H9 (cell line): ENCODE results near the gene ZNF319. TPM values are rescaled to one million over a fixed set of nuclear protein-coding genes. Genes with fewer than 3 reads are reported as not detected.

Source experiments
- DNase-seq: peaks from one replicate; pipeline ENCODE4 v3.0.0-alpha.2; 2017
- H2AFZ ChIP-seq: one replicate; pipeline ENCODE4 v1.6.1; 2013; ENCODE audit warnings: mild to moderate bottlenecking, low read length, control low read depth, moderate library complexity
- H2AK5ac ChIP-seq: 2 replicates; pipeline ENCODE4 v1.6.1; 2013; ENCODE audit warnings: low read length, control low read depth, mixed read lengths; ENCODE audit not compliant: insufficient read length
- H2BK120ac ChIP-seq: one replicate; pipeline ENCODE4 v1.6.1; 2013; ENCODE audit warnings: low read depth, mild to moderate bottlenecking, low read length, control low read depth, inconsistent platforms; ENCODE audit not compliant: poor library complexity, severe bottlenecking
- H2BK12ac ChIP-seq: 2 replicates; pipeline ENCODE4 v1.6.1; 2013; ENCODE audit warnings: low read length, control low read depth, mixed read lengths, low read depth; ENCODE audit not compliant: insufficient read length
- H2BK15ac ChIP-seq: 2 replicates; pipeline ENCODE4 v1.6.1; 2013; ENCODE audit warnings: low read depth, low read length, control low read depth
- H2BK20ac ChIP-seq: one replicate; pipeline ENCODE4 v1.6.1; 2013; ENCODE audit warnings: low read depth, mild to moderate bottlenecking, low read length, control low read depth, inconsistent platforms; ENCODE audit not compliant: poor library complexity, severe bottlenecking
- H2BK5ac ChIP-seq: 2 replicates; pipeline ENCODE4 v1.6.1; 2013; ENCODE audit warnings: low read length, control low read depth, mixed read lengths; ENCODE audit not compliant: insufficient read length
- H3K14ac ChIP-seq: 2 replicates; pipeline ENCODE4 v1.6.1; 2013; ENCODE audit warnings: low read length, control low read depth; ENCODE audit not compliant: insufficient read depth
- H3K18ac ChIP-seq: 2 replicates; pipeline ENCODE4 v1.6.1; 2013; ENCODE audit warnings: low read depth, mild to moderate bottlenecking, mixed read lengths, low read length, control low read depth; ENCODE audit not compliant: insufficient read length
- H3K23ac ChIP-seq: 2 replicates; pipeline ENCODE4 v1.6.1; 2013; ENCODE audit warnings: low read length, control low read depth, mixed read lengths, low read depth; ENCODE audit not compliant: insufficient read length
- H3K23me2 ChIP-seq: 2 replicates; pipeline ENCODE4 v1.6.1; 2013; ENCODE audit warnings: low read depth, mild to moderate bottlenecking, mixed read lengths, low read length, control low read depth; ENCODE audit not compliant: insufficient read length, poor library complexity, severe bottlenecking
- H3K27ac ChIP-seq: 2 replicates; pipeline ENCODE4 v1.5.1; 2013; ENCODE audit warnings: low read length, control low read depth, mixed read lengths, low read depth; ENCODE audit not compliant: insufficient read length
- H3K27me3 ChIP-seq: 2 replicates; pipeline ENCODE4 v1.6.1; 2013; ENCODE audit warnings: low read length, control low read depth, inconsistent platforms; ENCODE audit not compliant: insufficient read depth
- H3K4ac ChIP-seq: 2 replicates; pipeline ENCODE4 v1.6.1; 2013; ENCODE audit warnings: low read depth, mild to moderate bottlenecking, control low read depth, inconsistent platforms, low read length, moderate library complexity
- H3K4me1 ChIP-seq: 2 replicates; pipeline ENCODE4 v1.6.1; 2013; ENCODE audit warnings: low read length, control low read depth, inconsistent platforms; ENCODE audit not compliant: insufficient read depth
- H3K4me2 ChIP-seq: 2 replicates; pipeline ENCODE4 v1.6.1; 2013; ENCODE audit warnings: low read length, control low read depth, mixed read lengths; ENCODE audit not compliant: insufficient read length, insufficient read depth
- H3K56ac ChIP-seq: 2 replicates; pipeline ENCODE4 v1.6.1; 2013; ENCODE audit warnings: low read depth, mild to moderate bottlenecking, mixed read lengths, low read length, control low read depth; ENCODE audit not compliant: insufficient read length
- H3K79me1 ChIP-seq: 2 replicates; pipeline ENCODE4 v1.6.1; 2013; ENCODE audit warnings: low read depth, mild to moderate bottlenecking, moderate library complexity, low read length, control low read depth, inconsistent platforms; ENCODE audit not compliant: insufficient read depth, poor library complexity, severe bottlenecking
- H3K79me2 ChIP-seq: 2 replicates; pipeline ENCODE4 v1.6.1; 2013; ENCODE audit warnings: low read length, control low read depth, inconsistent platforms; ENCODE audit not compliant: insufficient read depth
- H3K9ac ChIP-seq: 2 replicates; pipeline ENCODE4 v1.6.1; 2013; ENCODE audit warnings: low read length, control low read depth, mixed read lengths; ENCODE audit not compliant: insufficient read length; ENCODE audit errors: extremely low read depth
- H3K9me3 ChIP-seq: one replicate; pipeline ENCODE4 v1.6.1; 2013; ENCODE audit warnings: low read depth, low read length, inconsistent platforms; ENCODE audit not compliant: control insufficient read depth
- H3T11ph ChIP-seq: one replicate; pipeline ENCODE4 v1.6.1; 2013; ENCODE audit warnings: mild to moderate bottlenecking, low read length, control low read depth, inconsistent platforms
- H4K20me1 ChIP-seq: one replicate; pipeline ENCODE4 v1.6.1; 2013; ENCODE audit not compliant: control insufficient read depth, insufficient read length, insufficient read depth
- H4K5ac ChIP-seq: 2 replicates; pipeline ENCODE4 v1.6.1; 2013; ENCODE audit warnings: low read depth, mild to moderate bottlenecking, mixed read lengths, low read length, control low read depth; ENCODE audit not compliant: insufficient read length
- H4K8ac ChIP-seq: replicated peaks from 2 replicates; pipeline ENCODE4 v1.6.1; 2013; ENCODE audit warnings: low read length, control low read depth, mixed read lengths, low read depth; ENCODE audit not compliant: insufficient read length
- H4K91ac ChIP-seq: 2 replicates; pipeline ENCODE4 v1.6.1; 2013; ENCODE audit warnings: low read depth, mild to moderate bottlenecking, moderate library complexity, mixed read lengths, low read length, control low read depth; ENCODE audit not compliant: insufficient read length
- H3K27ac Mint-ChIP-seq, 3 experiments: 2 replicates in 2 of 3; 3 replicates in 1 of 3; pipeline ENCODE4 v1.8.0; 2020 to 2021; ENCODE audit warnings: mixed read lengths in 3 of 3, mild to moderate bottlenecking in 1 of 3, moderate library complexity in 1 of 3
- H3K27me3 Mint-ChIP-seq: 2 replicates; pipeline ENCODE4 v1.8.0; 2021; ENCODE audit warnings: low read depth, mild to moderate bottlenecking, moderate library complexity, mixed read lengths
- H3K36me3 Mint-ChIP-seq, 3 experiments: 2 replicates in 2 of 3; 3 replicates in 1 of 3; pipeline ENCODE4 v1.8.0; 2020 to 2021; ENCODE audit warnings: low read depth in 3 of 3, mixed read lengths in 3 of 3; ENCODE audit not compliant: insufficient read depth in 1 of 3
- H3K4me1 Mint-ChIP-seq, 2 experiments: 2 replicates each; pipeline ENCODE4 v1.8.0; 2020; ENCODE audit warnings: mixed read lengths in 2 of 2
- H3K4me3 Mint-ChIP-seq, 2 experiments: 2 replicates in 1 of 2; 3 replicates in 1 of 2; pipeline ENCODE4 v1.8.0; 2020 to 2021; ENCODE audit warnings: mild to moderate bottlenecking in 2 of 2, mixed read lengths in 2 of 2, moderate library complexity in 1 of 2
- H3K9me3 Mint-ChIP-seq, 2 experiments: 2 replicates in 1 of 2; 3 replicates in 1 of 2; pipeline ENCODE4 v1.8.0; 2020; ENCODE audit warnings: mild to moderate bottlenecking in 2 of 2, mixed read lengths in 2 of 2, moderate library complexity in 1 of 2
- WGBS: extraction: QIAGEN DNeasy Blood & Tissue Kit; methylation state at CpG from one replicate; pipeline ENCODE4 v1.1.7; 2013; ENCODE audit warnings: missing lambda C conversion rate, low lambda C conversion rate, mixed read lengths; ENCODE audit not compliant: insufficient read length; ENCODE audit errors: extremely low coverage; 5-methylcytosine and 5-hydroxymethylcytosine counted together
- total RNA-seq: library from RNA; stranded (reverse); gene quantifications from 2 replicates; pipeline ENCODE4 v1.2.1, GENCODE V29; 2021
- TF ChIP-seq, protein P1 (sequence below): fragments of 200-600 bp; sonication (generic); conservative IDR thresholded peaks from 3 replicates; pipeline ENCODE4 v1.8.0; 2021; ENCODE audit warnings: antibody characterized with exemption, mild to moderate bottlenecking

ZNF319 gene
- total RNA-seq, 1 experiment from 2014 or later: 5.6 TPM

DNA sequence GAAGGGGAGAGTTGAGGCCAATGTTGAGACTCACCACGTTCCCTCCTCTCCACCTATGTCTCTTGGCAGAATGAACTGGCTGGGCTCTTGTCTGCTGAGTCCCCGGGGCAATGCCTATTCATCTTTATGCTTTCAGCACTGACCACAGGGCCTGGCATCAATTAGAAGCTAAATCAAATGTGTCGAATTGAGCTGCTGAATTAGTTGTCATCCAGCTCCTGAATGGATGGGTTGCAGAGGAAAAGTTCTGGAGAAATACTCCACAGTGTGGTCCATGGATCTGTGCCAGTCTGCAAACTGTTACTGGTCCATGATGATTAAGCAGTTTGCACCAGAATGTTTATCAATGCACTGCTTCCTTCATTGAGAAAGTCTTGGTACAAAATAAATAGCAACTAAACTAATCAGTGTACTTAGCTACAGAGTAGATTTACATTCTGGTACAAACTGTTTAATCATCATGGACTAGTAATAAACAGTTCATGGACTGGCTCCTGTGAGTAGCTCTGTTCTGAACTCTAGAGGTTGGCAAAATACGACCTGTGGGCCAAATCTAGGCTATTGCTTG, 34.2 kb downstream of the ZNF319 start:
- H4K20me1 ChIP-seq: no peaks in the 10 kb centered on the region
- no peak overlapping the region for H3K56ac ChIP-seq
- H3K27me3 Mint-ChIP-seq: no peaks in the 10 kb centered on the region; the same call in 1 of the 2 replicates
- no peaks in the 10 kb centered on the region; the same call in 1 of the 2 replicates for H3K27me3 ChIP-seq
- TF ChIP-seq, protein P1, sequence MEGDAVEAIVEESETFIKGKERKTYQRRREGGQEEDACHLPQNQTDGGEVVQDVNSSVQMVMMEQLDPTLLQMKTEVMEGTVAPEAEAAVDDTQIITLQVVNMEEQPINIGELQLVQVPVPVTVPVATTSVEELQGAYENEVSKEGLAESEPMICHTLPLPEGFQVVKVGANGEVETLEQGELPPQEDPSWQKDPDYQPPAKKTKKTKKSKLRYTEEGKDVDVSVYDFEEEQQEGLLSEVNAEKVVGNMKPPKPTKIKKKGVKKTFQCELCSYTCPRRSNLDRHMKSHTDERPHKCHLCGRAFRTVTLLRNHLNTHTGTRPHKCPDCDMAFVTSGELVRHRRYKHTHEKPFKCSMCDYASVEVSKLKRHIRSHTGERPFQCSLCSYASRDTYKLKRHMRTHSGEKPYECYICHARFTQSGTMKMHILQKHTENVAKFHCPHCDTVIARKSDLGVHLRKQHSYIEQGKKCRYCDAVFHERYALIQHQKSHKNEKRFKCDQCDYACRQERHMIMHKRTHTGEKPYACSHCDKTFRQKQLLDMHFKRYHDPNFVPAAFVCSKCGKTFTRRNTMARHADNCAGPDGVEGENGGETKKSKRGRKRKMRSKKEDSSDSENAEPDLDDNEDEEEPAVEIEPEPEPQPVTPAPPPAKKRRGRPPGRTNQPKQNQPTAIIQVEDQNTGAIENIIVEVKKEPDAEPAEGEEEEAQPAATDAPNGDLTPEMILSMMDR: no peak
- H3K9me3 ChIP-seq: no peaks in the 10 kb centered on the region
- H3K79me2 ChIP-seq: no peaks in the 10 kb centered on the region
- H4K5ac ChIP-seq: no peak overlapping the region
- H2BK120ac ChIP-seq: no peak overlapping the region
- peaks cover 2 to 9% of the 10 kb centered on the region in 2 experiments; a peak in 3 of 4 replicates for H3K4me1 Mint-ChIP-seq
- H3K4ac ChIP-seq: no peak overlapping the region
- no peaks in the 10 kb centered on the region for H3K4me1 ChIP-seq
- no peak overlapping the region for H3K4me2 ChIP-seq
- no peak overlapping the region for H2BK12ac ChIP-seq
- H3T11ph ChIP-seq: no peak overlapping the region
- no peaks in the 10 kb centered on the region for H3K79me1 ChIP-seq
- no peak overlapping the region for H3K14ac ChIP-seq
- H3K23me2 ChIP-seq: no peaks in the 10 kb centered on the region
- no peak overlapping the region for H2AK5ac ChIP-seq
- H3K27ac ChIP-seq: no peak overlapping the region
- H2BK20ac ChIP-seq: no peak overlapping the region
- no peak overlapping the region for H2AFZ ChIP-seq
- no peak overlapping the region; a peak in 1 of 7 replicates for H3K27ac Mint-ChIP-seq
- no CpG with 5 or more reads among the region's 4 CpGs for WGBS
- no peak for DNase-seq
- no peaks in the 10 kb centered on the region for H3K36me3 Mint-ChIP-seq
- no peak overlapping the region for H3K9ac ChIP-seq
- H3K4me3 Mint-ChIP-seq: no peak overlapping the region
- no peak overlapping the region for H4K8ac ChIP-seq
- H4K91ac ChIP-seq: no peak overlapping the region
- no peak overlapping the region for H3K23ac ChIP-seq
- no peak overlapping the region for H3K18ac ChIP-seq
- H3K9me3 Mint-ChIP-seq: no peaks in the 10 kb centered on the region
- no peak overlapping the region for H2BK15ac ChIP-seq
- H2BK5ac ChIP-seq: no peak overlapping the region
